KOPT-K1 (cell line): ENCODE results near the gene MAGEB17.

Experiments
- H3K27ac ChIP-seq: fragments of 200-600 bp; sonication (generic); 2 replicates; pipeline ENCODE4 v1.5.1; 2016; ENCODE audit warnings: antibody characterized with exemption, mild to moderate bottlenecking, low read depth, low read length; ENCODE audit not compliant: poor library complexity, severe bottlenecking
- H3K36me3 ChIP-seq: fragments of 200-600 bp; sonication (generic); 2 replicates; pipeline ENCODE4 v1.5.1; 2017; ENCODE audit warnings: antibody characterized with exemption, mild to moderate bottlenecking, low read length, moderate library complexity; ENCODE audit not compliant: insufficient read depth
- H3K9me3 ChIP-seq: fragments of 200-600 bp; sonication (generic); 2 replicates; pipeline ENCODE4 v1.5.1; 2017; ENCODE audit warnings: antibody characterized with exemption, low read length, mild to moderate bottlenecking; ENCODE audit not compliant: insufficient read depth, poor library complexity, severe bottlenecking

Gene MAGEB17

GRCh38 chrX:16212436-16212835, 45.2 kb downstream of the MAGEB17 start:
- Histone ChIP-seq H3K36me3 (no peaks in the 10 kb centered on the region), H3K9me3 (no peaks in the 10 kb centered on the region), H3K27ac (no peak overlapping the region)

GRCh38 chrX:16213961-16214360, 46.7 kb downstream of the MAGEB17 start:
- Histone ChIP-seq H3K9me3 (no peaks in the 10 kb centered on the region), H3K27ac (no peak overlapping the region), H3K36me3 (no peaks in the 10 kb centered on the region)

GRCh38 chrX:16215660-16216059, 48.4 kb downstream of the MAGEB17 start:
- no peak overlapping the region for H3K27ac ChIP-seq
- no peaks in the 10 kb centered on the region for H3K36me3 ChIP-seq
- no peaks in the 10 kb centered on the region for H3K9me3 ChIP-seq
